Prostate gland (tissue), 2 donors: ENCODE results near the gene FMN1.

Experiments used
- POLR2A ChIP-seq: fragments of 450-650 bp; IDR thresholded peaks from one replicate; pipeline ENCODE4 v1.6.1; 2016; ENCODE audit warnings: antibody characterized with exemption, mild to moderate bottlenecking
- POLR2AphosphoS5 ChIP-seq: sonication (generic); formaldehyde crosslinking; IDR thresholded peaks from one replicate; pipeline ENCODE4 v1.6.1; 2017; ENCODE audit warnings: antibody characterized with exemption
- TF ChIP-seq, protein P1 (sequence below), 4 experiments: fragments of 200-600 bp in 2 of 4; fragments of 450-650 bp in 2 of 4; sonication (generic) in 2 of 4; IDR thresholded peaks; 1 replicate in 3 of 4; 2 replicates in 1 of 4; pipeline ENCODE4 v1.5.1; 2016 to 2019; ENCODE audit warnings: antibody characterized with exemption in 4 of 4, mild to moderate bottlenecking in 2 of 4, moderate library complexity in 2 of 4

DNA sequence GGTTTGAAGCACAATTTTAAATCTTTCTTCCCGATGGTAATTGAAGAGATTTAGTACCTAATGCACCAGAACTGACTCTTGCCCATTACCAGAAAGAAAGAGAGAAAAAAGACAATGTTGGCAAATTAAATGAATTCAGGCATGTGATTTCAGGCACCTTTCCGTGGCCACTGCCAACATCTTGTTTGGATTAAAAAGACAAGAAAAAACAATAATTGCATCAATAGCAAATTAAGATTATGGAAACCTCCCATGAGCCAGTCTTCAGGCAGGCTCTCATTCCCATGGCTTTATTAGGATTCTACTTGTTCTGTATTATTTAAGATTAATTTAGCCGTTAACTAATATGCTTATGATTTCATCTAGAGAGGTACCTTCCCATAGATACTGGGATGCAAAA, 283.7 kb downstream of the FMN1 start:
- TF ChIP-seq, protein P1, sequence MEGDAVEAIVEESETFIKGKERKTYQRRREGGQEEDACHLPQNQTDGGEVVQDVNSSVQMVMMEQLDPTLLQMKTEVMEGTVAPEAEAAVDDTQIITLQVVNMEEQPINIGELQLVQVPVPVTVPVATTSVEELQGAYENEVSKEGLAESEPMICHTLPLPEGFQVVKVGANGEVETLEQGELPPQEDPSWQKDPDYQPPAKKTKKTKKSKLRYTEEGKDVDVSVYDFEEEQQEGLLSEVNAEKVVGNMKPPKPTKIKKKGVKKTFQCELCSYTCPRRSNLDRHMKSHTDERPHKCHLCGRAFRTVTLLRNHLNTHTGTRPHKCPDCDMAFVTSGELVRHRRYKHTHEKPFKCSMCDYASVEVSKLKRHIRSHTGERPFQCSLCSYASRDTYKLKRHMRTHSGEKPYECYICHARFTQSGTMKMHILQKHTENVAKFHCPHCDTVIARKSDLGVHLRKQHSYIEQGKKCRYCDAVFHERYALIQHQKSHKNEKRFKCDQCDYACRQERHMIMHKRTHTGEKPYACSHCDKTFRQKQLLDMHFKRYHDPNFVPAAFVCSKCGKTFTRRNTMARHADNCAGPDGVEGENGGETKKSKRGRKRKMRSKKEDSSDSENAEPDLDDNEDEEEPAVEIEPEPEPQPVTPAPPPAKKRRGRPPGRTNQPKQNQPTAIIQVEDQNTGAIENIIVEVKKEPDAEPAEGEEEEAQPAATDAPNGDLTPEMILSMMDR (IDR thresholded peaks at IDR 0.05), result no peak
- TF ChIP-seq POLR2AphosphoS5 (no peak), POLR2A (no peak)
